H9 (cell line): ENCODE data around the gene ANGPTL3. TPM values are rescaled to one million over a fixed set of nuclear protein-coding genes. Genes with fewer than 3 reads are reported as not detected.

Experiments used
- DNase-seq: peaks from one replicate; pipeline ENCODE4 v3.0.0-alpha.2; 2017
- H2AFZ ChIP-seq: one replicate; pipeline ENCODE4 v1.6.1; 2013; ENCODE audit warnings: mild to moderate bottlenecking, low read length, control low read depth, moderate library complexity
- H2AK5ac ChIP-seq: 2 replicates; pipeline ENCODE4 v1.6.1; 2013; ENCODE audit warnings: low read length, control low read depth, mixed read lengths; ENCODE audit not compliant: insufficient read length
- H2BK120ac ChIP-seq: one replicate; pipeline ENCODE4 v1.6.1; 2013; ENCODE audit warnings: low read depth, mild to moderate bottlenecking, low read length, control low read depth, inconsistent platforms; ENCODE audit not compliant: poor library complexity, severe bottlenecking
- H2BK12ac ChIP-seq: 2 replicates; pipeline ENCODE4 v1.6.1; 2013; ENCODE audit warnings: low read length, control low read depth, mixed read lengths, low read depth; ENCODE audit not compliant: insufficient read length
- H2BK15ac ChIP-seq: 2 replicates; pipeline ENCODE4 v1.6.1; 2013; ENCODE audit warnings: low read depth, low read length, control low read depth
- H2BK20ac ChIP-seq: one replicate; pipeline ENCODE4 v1.6.1; 2013; ENCODE audit warnings: low read depth, mild to moderate bottlenecking, low read length, control low read depth, inconsistent platforms; ENCODE audit not compliant: poor library complexity, severe bottlenecking
- H2BK5ac ChIP-seq: 2 replicates; pipeline ENCODE4 v1.6.1; 2013; ENCODE audit warnings: low read length, control low read depth, mixed read lengths; ENCODE audit not compliant: insufficient read length
- H3K14ac ChIP-seq: 2 replicates; pipeline ENCODE4 v1.6.1; 2013; ENCODE audit warnings: low read length, control low read depth; ENCODE audit not compliant: insufficient read depth
- H3K18ac ChIP-seq: 2 replicates; pipeline ENCODE4 v1.6.1; 2013; ENCODE audit warnings: low read depth, mild to moderate bottlenecking, mixed read lengths, low read length, control low read depth; ENCODE audit not compliant: insufficient read length
- H3K23ac ChIP-seq: 2 replicates; pipeline ENCODE4 v1.6.1; 2013; ENCODE audit warnings: low read length, control low read depth, mixed read lengths, low read depth; ENCODE audit not compliant: insufficient read length
- H3K23me2 ChIP-seq: 2 replicates; pipeline ENCODE4 v1.6.1; 2013; ENCODE audit warnings: low read depth, mild to moderate bottlenecking, mixed read lengths, low read length, control low read depth; ENCODE audit not compliant: insufficient read length, poor library complexity, severe bottlenecking
- H3K27ac ChIP-seq: 2 replicates; pipeline ENCODE4 v1.5.1; 2013; ENCODE audit warnings: low read length, control low read depth, mixed read lengths, low read depth; ENCODE audit not compliant: insufficient read length
- H3K27me3 ChIP-seq: 2 replicates; pipeline ENCODE4 v1.6.1; 2013; ENCODE audit warnings: low read length, control low read depth, inconsistent platforms; ENCODE audit not compliant: insufficient read depth
- H3K4ac ChIP-seq: 2 replicates; pipeline ENCODE4 v1.6.1; 2013; ENCODE audit warnings: low read depth, mild to moderate bottlenecking, control low read depth, inconsistent platforms, low read length, moderate library complexity
- H3K4me1 ChIP-seq: 2 replicates; pipeline ENCODE4 v1.6.1; 2013; ENCODE audit warnings: low read length, control low read depth, inconsistent platforms; ENCODE audit not compliant: insufficient read depth
- H3K4me2 ChIP-seq: 2 replicates; pipeline ENCODE4 v1.6.1; 2013; ENCODE audit warnings: low read length, control low read depth, mixed read lengths; ENCODE audit not compliant: insufficient read length, insufficient read depth
- H3K56ac ChIP-seq: 2 replicates; pipeline ENCODE4 v1.6.1; 2013; ENCODE audit warnings: low read depth, mild to moderate bottlenecking, mixed read lengths, low read length, control low read depth; ENCODE audit not compliant: insufficient read length
- H3K79me1 ChIP-seq: 2 replicates; pipeline ENCODE4 v1.6.1; 2013; ENCODE audit warnings: low read depth, mild to moderate bottlenecking, moderate library complexity, low read length, control low read depth, inconsistent platforms; ENCODE audit not compliant: insufficient read depth, poor library complexity, severe bottlenecking
- H3K79me2 ChIP-seq: 2 replicates; pipeline ENCODE4 v1.6.1; 2013; ENCODE audit warnings: low read length, control low read depth, inconsistent platforms; ENCODE audit not compliant: insufficient read depth
- H3K9ac ChIP-seq: 2 replicates; pipeline ENCODE4 v1.6.1; 2013; ENCODE audit warnings: low read length, control low read depth, mixed read lengths; ENCODE audit not compliant: insufficient read length; ENCODE audit errors: extremely low read depth
- H3K9me3 ChIP-seq: one replicate; pipeline ENCODE4 v1.6.1; 2013; ENCODE audit warnings: low read depth, low read length, inconsistent platforms; ENCODE audit not compliant: control insufficient read depth
- H3T11ph ChIP-seq: one replicate; pipeline ENCODE4 v1.6.1; 2013; ENCODE audit warnings: mild to moderate bottlenecking, low read length, control low read depth, inconsistent platforms
- H4K20me1 ChIP-seq: one replicate; pipeline ENCODE4 v1.6.1; 2013; ENCODE audit not compliant: control insufficient read depth, insufficient read length, insufficient read depth
- H4K5ac ChIP-seq: 2 replicates; pipeline ENCODE4 v1.6.1; 2013; ENCODE audit warnings: low read depth, mild to moderate bottlenecking, mixed read lengths, low read length, control low read depth; ENCODE audit not compliant: insufficient read length
- H4K8ac ChIP-seq: replicated peaks from 2 replicates; pipeline ENCODE4 v1.6.1; 2013; ENCODE audit warnings: low read length, control low read depth, mixed read lengths, low read depth; ENCODE audit not compliant: insufficient read length
- H4K91ac ChIP-seq: 2 replicates; pipeline ENCODE4 v1.6.1; 2013; ENCODE audit warnings: low read depth, mild to moderate bottlenecking, moderate library complexity, mixed read lengths, low read length, control low read depth; ENCODE audit not compliant: insufficient read length
- H3K27ac Mint-ChIP-seq, 3 experiments: 2 replicates in 2 of 3; 3 replicates in 1 of 3; pipeline ENCODE4 v1.8.0; 2020 to 2021; ENCODE audit warnings: mixed read lengths in 3 of 3, mild to moderate bottlenecking in 1 of 3, moderate library complexity in 1 of 3
- H3K27me3 Mint-ChIP-seq: 2 replicates; pipeline ENCODE4 v1.8.0; 2021; ENCODE audit warnings: low read depth, mild to moderate bottlenecking, moderate library complexity, mixed read lengths
- H3K36me3 Mint-ChIP-seq, 3 experiments: 2 replicates in 2 of 3; 3 replicates in 1 of 3; pipeline ENCODE4 v1.8.0; 2020 to 2021; ENCODE audit warnings: low read depth in 3 of 3, mixed read lengths in 3 of 3; ENCODE audit not compliant: insufficient read depth in 1 of 3
- H3K4me1 Mint-ChIP-seq, 2 experiments: 2 replicates each; pipeline ENCODE4 v1.8.0; 2020; ENCODE audit warnings: mixed read lengths in 2 of 2
- H3K4me3 Mint-ChIP-seq, 2 experiments: 2 replicates in 1 of 2; 3 replicates in 1 of 2; pipeline ENCODE4 v1.8.0; 2020 to 2021; ENCODE audit warnings: mild to moderate bottlenecking in 2 of 2, mixed read lengths in 2 of 2, moderate library complexity in 1 of 2
- H3K9me3 Mint-ChIP-seq, 2 experiments: 2 replicates in 1 of 2; 3 replicates in 1 of 2; pipeline ENCODE4 v1.8.0; 2020; ENCODE audit warnings: mild to moderate bottlenecking in 2 of 2, mixed read lengths in 2 of 2, moderate library complexity in 1 of 2
- WGBS: extraction: QIAGEN DNeasy Blood & Tissue Kit; methylation state at CpG from one replicate; pipeline ENCODE4 v1.1.7; 2013; ENCODE audit warnings: missing lambda C conversion rate, low lambda C conversion rate, mixed read lengths; ENCODE audit not compliant: insufficient read length; ENCODE audit errors: extremely low coverage; 5-methylcytosine and 5-hydroxymethylcytosine counted together
- total RNA-seq: library from RNA; stranded (reverse); gene quantifications from 2 replicates; pipeline ENCODE4 v1.2.1, GENCODE V29; 2021
- TF ChIP-seq, protein P1 (sequence below): fragments of 200-600 bp; sonication (generic); conservative IDR thresholded peaks from 3 replicates; pipeline ENCODE4 v1.8.0; 2021; ENCODE audit warnings: antibody characterized with exemption, mild to moderate bottlenecking

Gene ANGPTL3
- total RNA-seq, 1 experiment from 2014 or later, result not detected

DNA sequence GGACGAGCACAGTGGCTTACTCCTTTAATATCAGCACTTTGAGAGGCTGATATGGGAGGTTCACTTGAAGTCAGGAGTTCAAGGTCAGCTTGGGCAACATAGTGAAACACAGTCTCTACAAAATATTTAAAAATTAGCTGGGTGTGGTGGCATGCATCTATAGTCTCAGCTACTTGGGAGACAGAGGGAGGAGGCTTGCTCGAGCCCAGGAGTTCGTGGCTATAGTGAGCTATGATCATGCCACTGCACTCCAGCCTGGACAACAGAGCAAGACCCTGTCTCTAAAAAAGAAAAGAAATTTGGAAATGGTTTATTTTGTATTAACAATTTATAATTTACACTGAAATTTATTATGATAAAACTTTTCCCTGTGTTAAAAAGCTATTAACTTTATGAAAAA is 1.7 kb upstream of the ANGPTL3 start:
- TF ChIP-seq, protein P1, sequence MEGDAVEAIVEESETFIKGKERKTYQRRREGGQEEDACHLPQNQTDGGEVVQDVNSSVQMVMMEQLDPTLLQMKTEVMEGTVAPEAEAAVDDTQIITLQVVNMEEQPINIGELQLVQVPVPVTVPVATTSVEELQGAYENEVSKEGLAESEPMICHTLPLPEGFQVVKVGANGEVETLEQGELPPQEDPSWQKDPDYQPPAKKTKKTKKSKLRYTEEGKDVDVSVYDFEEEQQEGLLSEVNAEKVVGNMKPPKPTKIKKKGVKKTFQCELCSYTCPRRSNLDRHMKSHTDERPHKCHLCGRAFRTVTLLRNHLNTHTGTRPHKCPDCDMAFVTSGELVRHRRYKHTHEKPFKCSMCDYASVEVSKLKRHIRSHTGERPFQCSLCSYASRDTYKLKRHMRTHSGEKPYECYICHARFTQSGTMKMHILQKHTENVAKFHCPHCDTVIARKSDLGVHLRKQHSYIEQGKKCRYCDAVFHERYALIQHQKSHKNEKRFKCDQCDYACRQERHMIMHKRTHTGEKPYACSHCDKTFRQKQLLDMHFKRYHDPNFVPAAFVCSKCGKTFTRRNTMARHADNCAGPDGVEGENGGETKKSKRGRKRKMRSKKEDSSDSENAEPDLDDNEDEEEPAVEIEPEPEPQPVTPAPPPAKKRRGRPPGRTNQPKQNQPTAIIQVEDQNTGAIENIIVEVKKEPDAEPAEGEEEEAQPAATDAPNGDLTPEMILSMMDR, result no peak
- H4K20me1 ChIP-seq, result no peaks in the 10 kb centered on the region
- no peaks in the 10 kb centered on the region for H3K27me3 Mint-ChIP-seq
- H3K4me2 ChIP-seq, result no peak overlapping the region
- no peak overlapping the region for H2BK20ac ChIP-seq
- no peak overlapping the region for H3K56ac ChIP-seq
- no peak overlapping the region for H3T11ph ChIP-seq
- H3K79me2 ChIP-seq, result no peaks in the 10 kb centered on the region
- no peak overlapping the region for H4K5ac ChIP-seq
- no peaks in the 10 kb centered on the region for H3K9me3 ChIP-seq
- H3K36me3 Mint-ChIP-seq, result no peaks in the 10 kb centered on the region; a peak in 2 of 7 replicates
- H3K18ac ChIP-seq, result no peak overlapping the region
- H3K9me3 Mint-ChIP-seq, result no peaks in the 10 kb centered on the region; a peak in 1 of 5 replicates
- H2BK15ac ChIP-seq, result no peak overlapping the region
- H2AFZ ChIP-seq, result no peak overlapping the region
- H2BK12ac ChIP-seq, result no peak overlapping the region
- H3K27ac ChIP-seq, result no peak overlapping the region
- H3K23me2 ChIP-seq, result no peaks in the 10 kb centered on the region
- H2AK5ac ChIP-seq, result no peak overlapping the region
- no peak overlapping the region for H4K91ac ChIP-seq
- no peak overlapping the region for H4K8ac ChIP-seq
- no CpG with 5 or more reads among the region's 3 CpGs for WGBS
- H2BK120ac ChIP-seq, result no peak overlapping the region
- no peak overlapping the region for H3K4ac ChIP-seq
- H3K27ac Mint-ChIP-seq, result no peak overlapping the region
- H3K79me1 ChIP-seq, result no peaks in the 10 kb centered on the region
- H3K4me1 Mint-ChIP-seq, result peaks cover 2 to 6% of the 10 kb centered on the region in 2 experiments; a peak in 3 of 4 replicates
- H3K9ac ChIP-seq, result no peak overlapping the region
- H3K23ac ChIP-seq, result no peak overlapping the region
- H3K27me3 ChIP-seq, result no peaks in the 10 kb centered on the region
- no peaks in the 10 kb centered on the region for H3K4me1 ChIP-seq
- no peak overlapping the region for H3K4me3 Mint-ChIP-seq
- no peak overlapping the region for H3K14ac ChIP-seq
- DNase-seq, result no peak
- H2BK5ac ChIP-seq, result no peak overlapping the region
